Transverse colon (tissue), 4 donors: ENCODE data around the gene HECTD1. TPM values are rescaled to one million over a fixed set of nuclear protein-coding genes. Genes with fewer than 3 reads are reported as not detected.

Experiments used
- DNase-seq: peaks from one replicate; pipeline ENCODE4 v3.0.0-alpha.2; 2019
- H3K27ac ChIP-seq, 4 donors: fragments of 200-600 bp; sonication (generic); 2 replicates each; pipeline ENCODE4 v1.5.1; 2016 to 2018; ENCODE audit warnings: inconsistent platforms in 4 of 4
- H3K27me3 ChIP-seq: fragments of 200-600 bp; sonication (generic); 2 replicates; pipeline ENCODE4 v1.5.1; 2017; ENCODE audit warnings: inconsistent platforms
- H3K36me3 ChIP-seq, 4 donors: fragments of 200-600 bp; sonication (generic); 2 replicates each; pipeline ENCODE4 v1.5.1; 2017 to 2019; ENCODE audit warnings: inconsistent platforms in 4 of 4
- H3K4me1 ChIP-seq, 4 donors: fragments of 200-600 bp; sonication (generic); 2 replicates each; pipeline ENCODE4 v1.5.1; 2017 to 2020; ENCODE audit warnings: inconsistent platforms in 4 of 4
- H3K4me3 ChIP-seq, 4 donors: fragments of 200-600 bp; sonication (generic); 1 replicate in 1 of 4; 2 replicates in 3 of 4; pipeline versions ENCODE4 v1.5.1 to v1.6.1; 2017 to 2019; ENCODE audit warnings: inconsistent platforms in 4 of 4
- H3K9me3 ChIP-seq, 2 donors: fragments of 200-600 bp; sonication (generic); 2 replicates each; pipeline ENCODE4 v1.5.1; 2017 to 2019; ENCODE audit warnings: inconsistent platforms in 2 of 2
- EP300 ChIP-seq: sonication (generic); formaldehyde crosslinking; IDR thresholded peaks from one replicate; pipeline ENCODE4 v1.6.1; 2017; ENCODE audit warnings: antibody characterized with exemption, low read depth
- POLR2A ChIP-seq: fragments of 450-650 bp; IDR thresholded peaks from one replicate; pipeline ENCODE4 v1.6.1; 2016; ENCODE audit warnings: antibody characterized with exemption, mild to moderate bottlenecking, moderate library complexity
- POLR2AphosphoS5 ChIP-seq, 3 donors: sonication (generic); formaldehyde crosslinking; IDR thresholded peaks; one replicate each; pipeline ENCODE4 v1.6.1; 2016; ENCODE audit warnings: antibody characterized with exemption in 3 of 3
- WGBS, 2 donors: methylation state at CpG; one replicate each; pipeline ENCODE4 v1.1.5; 2018; ENCODE audit warnings: low coverage in 1 of 2; 5-methylcytosine and 5-hydroxymethylcytosine counted together
- in situ Hi-C, 4 donors: fragments of 200-750 bp; cut with MboI; loops; one replicate each; pipeline versions ENCODE4 v1.15.0 to v1.15.1; 2017; ENCODE audit warnings: low sequenced_read_pairs in 3 of 4, low pct_ligation_motif_present in 1 of 4, low pct_unique_long_range_greater_than_20kb in 1 of 4
- intact Hi-C: fragments of 100-400 bp; cut with DNase I; formaldehyde crosslinking; loops from one replicate; pipeline ENCODE4 v1.15.1; 2023; ENCODE audit warnings: low total_unique reads
- total RNA-seq, 4 donors: library from RNA; depleted of rRNA; stranded (reverse); fragments of >200 nt; gene quantifications; one replicate each; pipeline ENCODE4 v1.1.0, GENCODE V29; 2016
- TF ChIP-seq, protein P1 (sequence below), 5 experiments: fragments of 200-600 bp in 3 of 5; fragments of 450-650 bp in 2 of 5; sonication (generic) in 3 of 5; IDR thresholded peaks; 1 replicate in 2 of 5; 2 replicates in 3 of 5; pipeline ENCODE4 v1.5.1; 2016 to 2017; ENCODE audit warnings: antibody characterized with exemption in 5 of 5, inconsistent platforms in 3 of 5, mild to moderate bottlenecking in 2 of 5, moderate library complexity in 1 of 5

The HECTD1 gene
- total RNA-seq, 4 donors from 2014 or later: 111 to 237 (median 154) TPM

DNA sequence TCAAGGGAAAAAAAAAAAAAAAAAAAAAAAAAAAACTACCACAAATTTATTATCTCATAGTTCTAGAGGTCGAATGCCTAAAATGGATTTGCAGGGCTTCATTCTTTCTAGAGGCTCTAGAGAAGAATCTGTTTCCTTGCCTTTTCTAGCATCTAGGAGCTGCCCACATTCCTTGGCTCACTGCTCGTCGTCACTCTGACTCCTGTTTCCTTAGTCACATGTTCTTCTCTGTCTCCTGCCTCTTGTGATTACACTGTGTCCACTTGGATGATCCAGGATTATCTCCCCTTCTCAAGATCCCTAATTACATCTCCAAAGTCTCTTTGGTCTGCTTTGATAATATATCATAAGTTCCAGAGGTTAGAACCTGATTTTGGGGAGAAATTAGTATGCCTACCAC is 88.7 kb downstream of the HECTD1 start:
- H3K27me3 ChIP-seq: no peaks in the 10 kb centered on the region
- no peak overlapping the region for H3K4me3 ChIP-seq
- intact Hi-C loops (no loop called here), in situ Hi-C loops (loop anchor here in 1 of 4 donors (10.0 kb wide), 1 partner anchor 236 kb away; no protein-coding TSS in a partner anchor)
- H3K9me3 ChIP-seq: no peaks in the 10 kb centered on the region
- peaks cover 0 to 84% (median 38%) of the 10 kb centered on the region in 4 donors for H3K36me3 ChIP-seq
- TF ChIP-seq POLR2A (no peak), POLR2AphosphoS5 (IDR thresholded peaks at IDR 0.05) (no peak), EP300 (no peak)
- TF ChIP-seq, protein P1, sequence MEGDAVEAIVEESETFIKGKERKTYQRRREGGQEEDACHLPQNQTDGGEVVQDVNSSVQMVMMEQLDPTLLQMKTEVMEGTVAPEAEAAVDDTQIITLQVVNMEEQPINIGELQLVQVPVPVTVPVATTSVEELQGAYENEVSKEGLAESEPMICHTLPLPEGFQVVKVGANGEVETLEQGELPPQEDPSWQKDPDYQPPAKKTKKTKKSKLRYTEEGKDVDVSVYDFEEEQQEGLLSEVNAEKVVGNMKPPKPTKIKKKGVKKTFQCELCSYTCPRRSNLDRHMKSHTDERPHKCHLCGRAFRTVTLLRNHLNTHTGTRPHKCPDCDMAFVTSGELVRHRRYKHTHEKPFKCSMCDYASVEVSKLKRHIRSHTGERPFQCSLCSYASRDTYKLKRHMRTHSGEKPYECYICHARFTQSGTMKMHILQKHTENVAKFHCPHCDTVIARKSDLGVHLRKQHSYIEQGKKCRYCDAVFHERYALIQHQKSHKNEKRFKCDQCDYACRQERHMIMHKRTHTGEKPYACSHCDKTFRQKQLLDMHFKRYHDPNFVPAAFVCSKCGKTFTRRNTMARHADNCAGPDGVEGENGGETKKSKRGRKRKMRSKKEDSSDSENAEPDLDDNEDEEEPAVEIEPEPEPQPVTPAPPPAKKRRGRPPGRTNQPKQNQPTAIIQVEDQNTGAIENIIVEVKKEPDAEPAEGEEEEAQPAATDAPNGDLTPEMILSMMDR (IDR thresholded peaks at IDR 0.05): no peak
- H3K4me1 ChIP-seq: no peaks in the 10 kb centered on the region
- WGBS, 2 donors: 80 to 90% methylated on average over 3 of the region's 3 CpGs
- H3K27ac ChIP-seq: no peak overlapping the region
- DNase-seq: no peak

GRCh38 chr14:31113794-31114193 is 93.8 kb downstream of the HECTD1 start:
- H3K9me3 ChIP-seq: no peaks in the 10 kb centered on the region
- H3K27me3 ChIP-seq: no peaks in the 10 kb centered on the region
- intact Hi-C loops: no loop called here
- H3K4me1 ChIP-seq: no peaks in the 10 kb centered on the region
- in situ Hi-C loops: loop anchor here in 1 of 4 donors (10.0 kb wide), 1 partner anchor 241 kb away; no protein-coding TSS in a partner anchor
- no peak for DNase-seq
- no peak overlapping the region for H3K4me3 ChIP-seq
- WGBS, 2 donors: 94 to 100% methylated on average over 3 of the region's 3 CpGs
- H3K27ac ChIP-seq: no peak overlapping the region
- TF ChIP-seq POLR2AphosphoS5 (IDR thresholded peaks at IDR 0.05) (no peak), POLR2A (no peak), EP300 (no peak)
- TF ChIP-seq, protein P1 (IDR thresholded peaks at IDR 0.05): no peak
- H3K36me3 ChIP-seq: peaks cover 0 to 88% (median 37%) of the 10 kb centered on the region in 4 donors

GRCh38 chr14:31110872-31111271 is 96.7 kb downstream of the HECTD1 start:
- no peaks in the 10 kb centered on the region for H3K9me3 ChIP-seq
- DNase-seq: no peak
- 91 to 93% methylated on average over 2 of the region's 2 CpGs for WGBS, 2 donors
- H3K4me3 ChIP-seq: no peak overlapping the region
- H3K27me3 ChIP-seq: no peaks in the 10 kb centered on the region
- intact Hi-C loops (no loop called here), in situ Hi-C loops (loop anchor here in 1 of 4 donors (10.0 kb wide), 1 partner anchor 244 kb away; no protein-coding TSS in a partner anchor)
- TF ChIP-seq, protein P1 (IDR thresholded peaks at IDR 0.05): no peak
- TF ChIP-seq POLR2A: no peak
- no peaks in the 10 kb centered on the region for H3K4me1 ChIP-seq
- no peak overlapping the region for H3K27ac ChIP-seq
- peaks cover 0 to 89% (median 44%) of the 10 kb centered on the region in 4 donors for H3K36me3 ChIP-seq

GRCh38 chr14:31109257-31109656 is 98.3 kb downstream of the HECTD1 start:
- Histone ChIP-seq H3K4me1 (no peaks in the 10 kb centered on the region), H3K27ac (no peak overlapping the region), H3K27me3 (no peaks in the 10 kb centered on the region), H3K9me3 (no peaks in the 10 kb centered on the region), H3K4me3 (no peak overlapping the region), H3K36me3 (peaks cover 0 to 96% (median 48%) of the 10 kb centered on the region in 4 donors)
- no peak for DNase-seq
- in situ Hi-C loops: no loop called here
- intact Hi-C loops: no loop called here
- 89 to 96% methylated on average over 11 of the region's 11 CpGs for WGBS, 2 donors
- no peak for TF ChIP-seq POLR2AphosphoS5 (IDR thresholded peaks at IDR 0.05)
- TF ChIP-seq EP300: no peak
- TF ChIP-seq, protein P1 (IDR thresholded peaks at IDR 0.05): no peak
- TF ChIP-seq POLR2A: no peak
